Fibroblast of the conjunctiva (primary cell): Measurements from ENCODE around the gene GFPT2.
"Not testable (repeated sequence)": the region's sequence is repeated elsewhere in the genome, so short reads cannot be mapped to it uniquely, and the experiment has no call there.

Source experiments
- DNase-seq: peaks from one replicate; pipeline ENCODE4 v3.0.0-alpha.2; 2010; ENCODE audit warnings: low read depth

Gene GFPT2

GRCh38 chr5:180304431-180305375, 48.4 kb downstream of the GFPT2 start:
- no peak for DNase-seq

GRCh38 chr5:180304016-180304292, 49.2 kb downstream of the GFPT2 start:
- no peak for DNase-seq

GRCh38 chr5:180303226-180304015, 49.7 kb downstream of the GFPT2 start:
- DNase-seq, result no peak

- no peak for DNase-seq
Observed at GRCh38 chr5:180302256-180302655, 50.9 kb downstream of the GFPT2 start.

GRCh38 chr5:180301253-180301652, 51.9 kb downstream of the GFPT2 start:
- DNase-seq, result no peak

- no peak for DNase-seq
Observed at GRCh38 chr5:180299526-180299925, 53.6 kb downstream of the GFPT2 start.

GRCh38 chr5:180299014-180299413, 54.1 kb downstream of the GFPT2 start:
- DNase-seq, result not testable (repeated sequence)

- no peak for DNase-seq
Observed at GRCh38 chr5:180297587-180298282, 55.4 kb downstream of the GFPT2 start.

- DNase-seq, result no peak
Observed at GRCh38 chr5:180296771-180297170, 56.4 kb downstream of the GFPT2 start.

- no peak for DNase-seq
Observed at GRCh38 chr5:180294913-180295555, 58.1 kb downstream of the GFPT2 start.

GRCh38 chr5:180294411-180294810, 58.7 kb downstream of the GFPT2 start:
- DNase-seq, result no peak

- peak; percentile 34 for DNase-seq
Observed at GRCh38 chr5:180291943-180292831, 60.9 kb downstream of the GFPT2 start, which contains the start of gene MAPK9. Gene MAPK9 (minus strand): TSS chr5:180292083. CDS start chr5:180280561, 11,522 bp downstream.

GRCh38 chr5:180291234-180291940, 61.7 kb downstream of the GFPT2 start:
- no peak for DNase-seq

- DNase-seq, result no peak
Observed at GRCh38 chr5:180290568-180291233, 62.4 kb downstream of the GFPT2 start.

GRCh38 chr5:180289966-180290365, 63.2 kb downstream of the GFPT2 start:
- no peak for DNase-seq

- DNase-seq, result no peak
Observed at GRCh38 chr5:180289433-180289832, 63.7 kb downstream of the GFPT2 start.

GRCh38 chr5:180287868-180288267, 65.3 kb downstream of the GFPT2 start:
- DNase-seq, result no peak

- DNase-seq, result no peak
Observed at GRCh38 chr5:180287404-180287803, 65.7 kb downstream of the GFPT2 start.

GRCh38 chr5:180284149-180284548, 69.0 kb downstream of the GFPT2 start:
- DNase-seq, result no peak
